Mucosa of descending colon (tissue), 3 donors: ENCODE measurements around the gene LIFR. TPM values are rescaled to one million over a fixed set of nuclear protein-coding genes. Genes with fewer than 3 reads are reported as not detected.

ENCODE experiments used
- ATAC-seq: fragments of 200-7000 bp; cut with Tn5 transposase; one replicate; pipeline ENCODE4 v1.9.1; 2020; ENCODE audit warnings: mild to moderate bottlenecking, moderate library complexity
- DNase-seq, 3 donors: peaks; one replicate each; pipeline ENCODE4 v3.0.0-alpha.2; 2020
- H3K36me3 ChIP-seq: fragments of 200-600 bp; one replicate; pipeline ENCODE4 v1.8.0; 2021; ENCODE audit warnings: low read depth, mild to moderate bottlenecking
- H3K4me1 ChIP-seq: fragments of 200-600 bp; one replicate; pipeline ENCODE4 v1.8.0; 2021; ENCODE audit warnings: low read depth, mild to moderate bottlenecking
- H3K4me3 ChIP-seq: fragments of 200-600 bp; one replicate; pipeline ENCODE4 v1.8.0; 2021; ENCODE audit warnings: mild to moderate bottlenecking
- H3K9me3 ChIP-seq: fragments of 200-600 bp; one replicate; pipeline ENCODE4 v1.8.0; 2021; ENCODE audit warnings: mild to moderate bottlenecking
- CTCF ChIP-seq: fragments of 200-600 bp; IDR thresholded peaks from one replicate; pipeline ENCODE4 v1.8.0; 2022; ENCODE audit warnings: antibody characterized with exemption, mild to moderate bottlenecking
- intact Hi-C, 2 donors: fragments of 100-400 bp; cut with DNase I in 1 of 2; cut with micrococcal nuclease in 1 of 2; formaldehyde crosslinking; loops; one replicate each; pipeline versions ENCODE4 v1.11.0 to v1.11.1; 2022; cut with DNase I, micrococcal nuclease
- total RNA-seq, 3 donors: library from RNA; stranded (reverse); fragmentation: NEBNext Ultra II Directional in 2 of 3; extraction: Animal tissue kit (Norgen Biotek cat#: 25700) in 2 of 3; gene quantifications; one replicate each; pipeline versions ENCODE4 v1.2.1 to v1.2.4, GENCODE V29; 2021 to 2023
- donor health status: DM: no; HTN: no; CAD: no; lungs with moderate emphysema.
- donor health status: DM: no; HTN: no; CAD: no.
- donor health status: DM: no; HTN: yes; CAD: no.

Gene LIFR
- total RNA-seq, 3 donors from 2014 or later, result 9.5 to 28.9 (median 13.1) TPM

- ATAC-seq (no peak), DNase-seq (no peak)
- no peak for TF ChIP-seq CTCF
- intact Hi-C loops, result no loop called here
- no peaks in the 10 kb centered on the region for H3K9me3 ChIP-seq
- H3K4me1 ChIP-seq, result no peaks in the 10 kb centered on the region
- no peaks in the 10 kb centered on the region for H3K36me3 ChIP-seq
- H3K4me3 ChIP-seq, result no peak overlapping the region
Measured at GRCh38 chr5:38543886-38544285, 12.6 kb downstream of the LIFR start.

- no peak for TF ChIP-seq CTCF
- H3K36me3 ChIP-seq, result no peaks in the 10 kb centered on the region
- intact Hi-C loops, result no loop called here
- H3K9me3 ChIP-seq, result no peaks in the 10 kb centered on the region
- DNase-seq (no peak), ATAC-seq (no peak)
- H3K4me1 ChIP-seq, result no peaks in the 10 kb centered on the region
- no peak overlapping the region for H3K4me3 ChIP-seq
Measured at GRCh38 chr5:38543074-38543473, 13.4 kb downstream of the LIFR start.

GRCh38 chr5:38541174-38541725 lies 15.2 kb downstream of the LIFR start:
- no peak for TF ChIP-seq CTCF
- ATAC-seq (no peak), DNase-seq (no peak)
- H3K36me3 ChIP-seq, result no peaks in the 10 kb centered on the region
- no peak overlapping the region for H3K4me3 ChIP-seq
- no peaks in the 10 kb centered on the region for H3K9me3 ChIP-seq
- no peaks in the 10 kb centered on the region for H3K4me1 ChIP-seq
- intact Hi-C loops, result no loop called here

GRCh38 chr5:38540314-38540713 lies 16.1 kb downstream of the LIFR start:
- no peak overlapping the region for H3K4me3 ChIP-seq
- intact Hi-C loops, result no loop called here
- H3K9me3 ChIP-seq, result no peaks in the 10 kb centered on the region
- no peaks in the 10 kb centered on the region for H3K36me3 ChIP-seq
- no peak for TF ChIP-seq CTCF
- ATAC-seq (no peak), DNase-seq (no peak)
- H3K4me1 ChIP-seq, result no peaks in the 10 kb centered on the region

- H3K9me3 ChIP-seq, result no peaks in the 10 kb centered on the region
- intact Hi-C loops, result no loop called here
- no peak for TF ChIP-seq CTCF
- H3K4me3 ChIP-seq, result no peak overlapping the region
- DNase-seq (no peak), ATAC-seq (no peak)
- H3K4me1 ChIP-seq, result no peaks in the 10 kb centered on the region
- no peaks in the 10 kb centered on the region for H3K36me3 ChIP-seq
Measured at GRCh38 chr5:38538161-38538560, 18.3 kb downstream of the LIFR start.

- Histone ChIP-seq H3K36me3 (no peaks in the 10 kb centered on the region), H3K4me3 (no peak overlapping the region), H3K4me1 (no peaks in the 10 kb centered on the region), H3K9me3 (no peaks in the 10 kb centered on the region)
- intact Hi-C loops, result no loop called here
- no peak for ATAC-seq
- DNase-seq, result no peak
- TF ChIP-seq CTCF, result no peak
Measured at GRCh38 chr5:38537505-38537904, 18.9 kb downstream of the LIFR start.
